ENCODE data around the gene PLA2G4E. TPM values are rescaled to one million over a fixed set of nuclear protein-coding genes. Genes with fewer than 3 reads are reported as not detected.

The PLA2G4E gene
- total and polyA plus RNA-seq, 3 experiments from 2014 or later: not detected

DNA sequence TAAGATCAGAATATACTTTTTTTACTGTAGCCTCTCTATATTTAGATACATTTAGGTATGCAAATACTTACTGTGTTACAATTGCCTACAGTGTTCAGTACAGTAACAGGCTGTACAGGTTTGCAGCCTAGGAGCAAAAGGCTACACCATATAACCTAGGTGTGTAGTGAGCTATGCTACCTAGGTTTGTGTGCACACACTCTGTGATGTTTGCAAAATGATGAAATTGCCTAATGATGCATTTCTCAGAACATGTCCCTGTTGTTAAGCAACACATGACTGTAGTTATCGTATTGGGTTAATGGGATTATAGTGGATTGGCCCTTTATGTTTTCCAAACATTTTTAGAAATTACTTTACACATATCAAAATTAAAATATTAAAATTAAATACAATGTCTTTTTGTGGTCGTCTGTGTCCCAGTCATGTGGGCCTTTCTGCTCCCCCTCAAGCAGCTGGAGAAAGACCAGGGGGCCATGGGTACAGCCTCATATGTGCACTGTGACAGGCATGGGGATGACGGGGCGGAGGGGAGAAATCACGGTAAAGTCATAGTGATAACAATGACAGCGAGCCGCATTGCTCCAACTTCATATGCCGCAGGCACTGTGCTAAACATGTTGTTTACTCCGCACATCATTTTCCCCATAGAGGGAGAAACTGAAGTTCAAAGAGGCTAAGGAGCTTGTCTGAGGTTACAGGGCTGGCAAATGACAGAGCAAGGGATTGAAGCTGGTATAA, 27.4 kb upstream of the PLA2G4E start:
- no peaks in the 10 kb centered on the region for H3K4me1 Mint-ChIP-seq
- peaks cover 5 to 32% of the 10 kb centered on the region in 2 donors for H3K27me3 Mint-ChIP-seq
- ChIA-PET CTCF (no interaction called here), POLR2A (no interaction called here)
- no peak overlapping the region for H3K27ac Mint-ChIP-seq
- Histone ChIP-seq H3K4me1 (ENCODE audit: insufficient read depth, low read length) (no peaks in the 10 kb centered on the region), H3K36me3 (ENCODE audit: insufficient read depth, low read length) (no peaks in the 10 kb centered on the region), H3K27ac (ENCODE audit: low read depth, low read length) (no peak overlapping the region), H3K27me3 (ENCODE audit: insufficient read depth, low read length, poor library complexity, severe bottlenecking) (no peaks in the 10 kb centered on the region), H3K4me3 (ENCODE audit: low read length) (no peak overlapping the region), H3K9me3 (ENCODE audit: low read length) (no peaks in the 10 kb centered on the region)
- H3K36me3 Mint-ChIP-seq: no peaks in the 10 kb centered on the region
- H3K4me3 Mint-ChIP-seq: no peak overlapping the region
- H3K9me3 Mint-ChIP-seq: no peaks in the 10 kb centered on the region
- no peak for DNase-seq

DNA sequence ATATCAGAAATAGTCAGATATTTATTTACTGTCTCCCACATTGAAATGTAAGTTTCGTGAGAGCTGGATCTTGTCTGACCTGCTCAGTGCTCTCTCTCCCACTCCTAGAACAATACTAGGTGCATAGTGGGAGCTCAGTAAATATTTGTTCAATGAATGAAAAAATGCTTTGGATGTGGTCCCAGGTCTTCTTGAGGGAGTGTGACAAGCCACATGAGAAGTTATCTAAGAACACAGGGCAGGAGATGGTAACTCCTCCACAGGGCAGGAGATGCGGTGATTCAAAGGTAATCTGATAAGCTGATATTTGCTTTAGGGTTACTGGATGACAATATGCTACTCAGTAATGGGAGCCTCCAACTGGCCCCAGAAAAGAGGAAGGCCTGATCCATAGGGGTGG, 25.8 kb upstream of the PLA2G4E start:
- H3K9me3 ChIP-seq (ENCODE audit: low read length): no peaks in the 10 kb centered on the region
- no peak overlapping the region for H3K27ac Mint-ChIP-seq
- ChIA-PET CTCF (no interaction called here), POLR2A (no interaction called here)
- no peaks in the 10 kb centered on the region for H3K36me3 Mint-ChIP-seq
- H3K9me3 Mint-ChIP-seq: no peaks in the 10 kb centered on the region
- DNase-seq: no peak
- H3K36me3 ChIP-seq (ENCODE audit: insufficient read depth, low read length): no peaks in the 10 kb centered on the region
- H3K4me3 Mint-ChIP-seq: no peak overlapping the region
- H3K4me1 ChIP-seq (ENCODE audit: insufficient read depth, low read length): no peaks in the 10 kb centered on the region
- H3K4me1 Mint-ChIP-seq: no peaks in the 10 kb centered on the region
- H3K27ac ChIP-seq (ENCODE audit: low read depth, low read length): no peak overlapping the region
- H3K27me3 ChIP-seq (ENCODE audit: insufficient read depth, low read length, poor library complexity, severe bottlenecking): no peaks in the 10 kb centered on the region
- peaks cover 5 to 32% of the 10 kb centered on the region in 2 donors for H3K27me3 Mint-ChIP-seq
- H3K4me3 ChIP-seq (ENCODE audit: low read length): no peak overlapping the region

DNA sequence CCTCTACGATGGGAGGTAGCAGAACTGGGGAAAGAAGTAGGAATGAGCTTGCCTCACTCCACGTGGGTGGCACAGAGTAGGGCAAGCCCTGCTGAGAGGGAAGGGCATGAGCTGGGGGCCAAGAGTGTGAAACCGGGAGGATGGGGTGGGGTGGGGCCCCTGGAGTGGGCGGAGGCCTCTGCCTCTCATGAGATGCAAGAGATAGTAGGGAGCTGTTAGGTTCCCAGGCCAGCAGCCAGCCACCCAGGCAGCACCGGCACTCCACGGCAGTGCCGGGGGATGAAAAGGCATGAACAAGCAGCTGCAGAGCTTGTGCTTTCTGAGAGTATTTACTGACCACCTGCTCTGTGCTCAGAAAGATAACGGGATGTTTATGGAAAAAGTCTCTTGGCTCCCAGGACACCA, 24.4 kb upstream of the PLA2G4E start:
- CTCF ChIA-PET: no interaction called here

DNA sequence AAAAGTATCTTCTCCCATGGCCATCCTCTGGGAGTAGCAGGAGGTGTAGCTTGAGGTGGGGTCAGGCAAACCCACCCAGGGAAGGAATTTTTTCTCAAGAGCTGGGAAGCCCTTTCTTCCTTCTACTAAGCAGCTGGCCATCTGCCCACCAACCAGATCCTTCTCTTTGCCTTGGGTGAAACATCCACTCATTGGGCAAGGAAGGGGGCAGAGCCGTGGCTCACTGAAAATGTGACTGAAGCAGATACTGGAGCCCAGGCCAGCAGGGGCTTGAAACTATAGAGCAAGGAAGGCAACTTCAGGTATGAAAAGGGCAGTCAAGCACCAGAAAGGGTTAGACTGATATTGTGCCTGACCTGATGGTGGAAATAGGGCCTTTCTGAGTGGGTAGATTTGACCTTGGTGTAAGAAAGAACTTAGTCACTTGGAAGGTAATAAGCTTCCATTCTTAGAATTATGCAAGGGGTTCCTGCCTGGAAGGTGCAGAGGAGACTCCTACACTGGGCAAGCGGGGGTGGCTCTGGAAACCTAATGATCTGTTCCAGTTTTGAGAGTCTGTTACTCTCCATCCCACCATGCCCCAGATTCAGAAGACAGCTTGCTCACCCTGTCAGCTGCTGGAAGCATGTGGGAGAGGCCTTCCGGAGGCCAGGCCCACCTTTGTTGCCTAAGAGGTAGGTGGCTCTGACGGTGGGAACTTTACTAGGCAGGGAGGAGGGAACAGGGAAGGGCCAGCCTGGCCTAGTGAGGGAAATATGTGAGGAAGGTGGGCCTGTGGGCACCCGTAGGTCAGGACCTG, 22.0 kb upstream of the PLA2G4E start:
- Histone ChIP-seq H3K4me1 (ENCODE audit: insufficient read depth, low read length) (no peaks in the 10 kb centered on the region), H3K27ac (ENCODE audit: low read depth, low read length) (no peak overlapping the region), H3K36me3 (ENCODE audit: insufficient read depth, low read length) (no peaks in the 10 kb centered on the region), H3K27me3 (ENCODE audit: insufficient read depth, low read length, poor library complexity, severe bottlenecking) (peaks cover 3% of the 10 kb centered on the region), H3K9me3 (ENCODE audit: low read length) (no peaks in the 10 kb centered on the region), H3K4me3 (ENCODE audit: low read length) (no peak overlapping the region)
- Mint-ChIP-seq H3K9me3 (no peaks in the 10 kb centered on the region), H3K4me3 (no peak overlapping the region), H3K36me3 (no peaks in the 10 kb centered on the region), H3K27me3 (peaks cover 5 to 22% of the 10 kb centered on the region in 2 donors), H3K27ac (no peak overlapping the region), H3K4me1 (no peaks in the 10 kb centered on the region)
- CTCF ChIA-PET: no interaction called here
- POLR2A ChIA-PET: no interaction called here
- no peak for DNase-seq

More for the DNA sequence above, 24.4 kb upstream of the PLA2G4E start:
- H3K4me3 Mint-ChIP-seq: no peak overlapping the region
- Histone ChIP-seq H3K27ac (ENCODE audit: low read depth, low read length) (no peak overlapping the region), H3K36me3 (ENCODE audit: insufficient read depth, low read length) (no peaks in the 10 kb centered on the region), H3K9me3 (ENCODE audit: low read length) (no peaks in the 10 kb centered on the region), H3K27me3 (ENCODE audit: insufficient read depth, low read length, poor library complexity, severe bottlenecking) (no peaks in the 10 kb centered on the region), H3K4me1 (ENCODE audit: insufficient read depth, low read length) (no peaks in the 10 kb centered on the region), H3K4me3 (ENCODE audit: low read length) (no peak overlapping the region)
- no peaks in the 10 kb centered on the region for H3K4me1 Mint-ChIP-seq
- no peak overlapping the region for H3K27ac Mint-ChIP-seq
- H3K27me3 Mint-ChIP-seq: peaks cover 5 to 23% of the 10 kb centered on the region in 2 donors
- H3K36me3 Mint-ChIP-seq: no peaks in the 10 kb centered on the region
- no peak for DNase-seq
- H3K9me3 Mint-ChIP-seq: no peaks in the 10 kb centered on the region
- POLR2A ChIA-PET: no interaction called here

DNA sequence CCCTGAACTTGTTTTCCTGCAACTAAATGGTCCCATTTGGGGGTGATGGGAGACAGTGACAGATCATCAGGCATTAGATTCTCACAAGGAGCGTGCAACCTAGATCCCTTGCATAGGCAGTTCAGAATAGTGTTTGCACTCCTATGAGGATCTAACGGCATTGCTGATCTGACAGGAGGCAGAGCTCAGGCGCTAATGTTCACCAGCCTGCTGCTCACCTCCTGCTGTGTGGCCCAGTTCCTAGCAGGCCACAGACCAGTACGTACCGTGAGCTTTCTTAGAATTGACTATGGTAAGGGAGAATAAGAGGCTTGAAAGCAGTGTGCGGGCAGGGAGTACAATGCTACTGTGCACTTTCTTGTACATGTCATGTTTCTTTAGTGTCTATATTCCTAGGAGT, 17.6 kb upstream of the PLA2G4E start:
- H3K9me3 ChIP-seq (ENCODE audit: low read length): no peaks in the 10 kb centered on the region
- H3K27ac Mint-ChIP-seq: no peak overlapping the region
- no peaks in the 10 kb centered on the region for H3K36me3 Mint-ChIP-seq
- H3K4me1 ChIP-seq (ENCODE audit: insufficient read depth, low read length): no peaks in the 10 kb centered on the region
- H3K4me1 Mint-ChIP-seq: peaks cover 5 to 8% (median 5%) of the 10 kb centered on the region in 3 donors
- H3K4me3 ChIP-seq (ENCODE audit: low read length): no peak overlapping the region
- H3K36me3 ChIP-seq (ENCODE audit: insufficient read depth, low read length): no peaks in the 10 kb centered on the region
- H3K27me3 Mint-ChIP-seq: peaks cover 0 to 9% of the 10 kb centered on the region in 2 donors
- POLR2A ChIA-PET: no interaction called here
- CTCF ChIA-PET: no interaction called here
- DNase-seq: no peak
- peaks cover 3% of the 10 kb centered on the region for H3K27me3 ChIP-seq (ENCODE audit: insufficient read depth, low read length, poor library complexity, severe bottlenecking)
- H3K4me3 Mint-ChIP-seq: no peak overlapping the region
- no peak overlapping the region for H3K27ac ChIP-seq (ENCODE audit: low read depth, low read length)
- H3K9me3 Mint-ChIP-seq: no peaks in the 10 kb centered on the region

DNA sequence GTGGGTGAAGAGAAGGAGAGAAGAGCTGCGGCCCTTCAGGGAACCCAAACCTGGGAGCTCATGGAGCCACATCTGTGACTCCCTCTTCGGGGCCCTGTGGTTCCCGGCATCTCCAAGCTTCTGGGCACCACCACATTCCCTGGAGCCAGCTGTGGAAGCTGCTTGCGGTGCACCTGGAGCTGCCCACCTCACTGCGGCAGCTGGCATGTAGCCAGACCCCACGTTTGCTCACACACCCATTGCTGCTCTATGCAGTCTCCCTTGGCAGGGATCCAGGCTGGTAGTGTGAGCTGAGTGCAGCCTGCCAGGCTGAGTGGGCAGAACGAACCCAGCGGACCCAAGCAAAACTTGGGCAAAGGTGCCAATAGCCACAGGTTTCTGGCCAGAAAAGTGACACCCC, 16.8 kb upstream of the PLA2G4E start:
- peaks cover 3% of the 10 kb centered on the region for H3K27me3 ChIP-seq (ENCODE audit: insufficient read depth, low read length, poor library complexity, severe bottlenecking)
- H3K4me3 ChIP-seq (ENCODE audit: low read length): no peak overlapping the region
- peaks cover 0 to 9% of the 10 kb centered on the region in 2 donors for H3K27me3 Mint-ChIP-seq
- no peak overlapping the region for H3K27ac Mint-ChIP-seq
- DNase-seq: no peak
- no peak overlapping the region for H3K27ac ChIP-seq (ENCODE audit: low read depth, low read length)
- peaks cover 5 to 8% (median 5%) of the 10 kb centered on the region in 3 donors for H3K4me1 Mint-ChIP-seq
- no peaks in the 10 kb centered on the region for H3K9me3 ChIP-seq (ENCODE audit: low read length)
- no peaks in the 10 kb centered on the region for H3K9me3 Mint-ChIP-seq
- no peaks in the 10 kb centered on the region for H3K36me3 ChIP-seq (ENCODE audit: insufficient read depth, low read length)
- CTCF ChIA-PET: no interaction called here
- no peaks in the 10 kb centered on the region for H3K36me3 Mint-ChIP-seq
- POLR2A ChIA-PET: no interaction called here
- H3K4me1 ChIP-seq (ENCODE audit: insufficient read depth, low read length): no peaks in the 10 kb centered on the region
- H3K4me3 Mint-ChIP-seq: no peak overlapping the region

DNA sequence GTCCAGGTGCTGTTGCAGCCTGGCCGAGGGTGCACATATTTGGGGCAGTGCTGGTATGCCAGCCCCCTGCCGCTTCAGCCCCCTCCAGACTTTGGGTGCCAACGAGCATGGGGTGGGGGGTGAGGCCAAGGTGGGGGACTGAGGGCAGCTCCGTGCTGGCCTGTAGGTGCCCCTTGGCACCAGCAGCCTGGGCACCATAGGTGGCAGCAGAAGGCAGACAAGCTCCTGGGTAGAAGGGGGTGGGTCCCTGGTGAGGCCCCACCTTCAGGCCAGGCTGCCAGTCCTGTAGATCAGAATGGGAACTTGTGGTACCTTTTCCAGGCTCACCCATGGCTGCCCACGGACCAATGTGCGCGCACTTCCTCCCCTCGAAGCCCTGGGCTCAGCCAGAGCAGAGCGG, 16.1 kb upstream of the PLA2G4E start:
- no peaks in the 10 kb centered on the region for H3K36me3 Mint-ChIP-seq
- Histone ChIP-seq H3K27me3 (ENCODE audit: insufficient read depth, low read length, poor library complexity, severe bottlenecking) (peaks cover 3% of the 10 kb centered on the region), H3K36me3 (ENCODE audit: insufficient read depth, low read length) (no peaks in the 10 kb centered on the region), H3K27ac (ENCODE audit: low read depth, low read length) (no peak overlapping the region), H3K4me1 (ENCODE audit: insufficient read depth, low read length) (no peaks in the 10 kb centered on the region), H3K4me3 (ENCODE audit: low read length) (no peak overlapping the region), H3K9me3 (ENCODE audit: low read length) (no peaks in the 10 kb centered on the region)
- H3K4me3 Mint-ChIP-seq: no peak overlapping the region
- no peak overlapping the region for H3K27ac Mint-ChIP-seq
- CTCF ChIA-PET: no interaction called here
- POLR2A ChIA-PET: no interaction called here
- H3K9me3 Mint-ChIP-seq: no peaks in the 10 kb centered on the region
- H3K27me3 Mint-ChIP-seq: peaks cover 0 to 11% of the 10 kb centered on the region in 2 donors
- DNase-seq: no peak
- peaks cover 5 to 8% (median 5%) of the 10 kb centered on the region in 3 donors for H3K4me1 Mint-ChIP-seq

DNA sequence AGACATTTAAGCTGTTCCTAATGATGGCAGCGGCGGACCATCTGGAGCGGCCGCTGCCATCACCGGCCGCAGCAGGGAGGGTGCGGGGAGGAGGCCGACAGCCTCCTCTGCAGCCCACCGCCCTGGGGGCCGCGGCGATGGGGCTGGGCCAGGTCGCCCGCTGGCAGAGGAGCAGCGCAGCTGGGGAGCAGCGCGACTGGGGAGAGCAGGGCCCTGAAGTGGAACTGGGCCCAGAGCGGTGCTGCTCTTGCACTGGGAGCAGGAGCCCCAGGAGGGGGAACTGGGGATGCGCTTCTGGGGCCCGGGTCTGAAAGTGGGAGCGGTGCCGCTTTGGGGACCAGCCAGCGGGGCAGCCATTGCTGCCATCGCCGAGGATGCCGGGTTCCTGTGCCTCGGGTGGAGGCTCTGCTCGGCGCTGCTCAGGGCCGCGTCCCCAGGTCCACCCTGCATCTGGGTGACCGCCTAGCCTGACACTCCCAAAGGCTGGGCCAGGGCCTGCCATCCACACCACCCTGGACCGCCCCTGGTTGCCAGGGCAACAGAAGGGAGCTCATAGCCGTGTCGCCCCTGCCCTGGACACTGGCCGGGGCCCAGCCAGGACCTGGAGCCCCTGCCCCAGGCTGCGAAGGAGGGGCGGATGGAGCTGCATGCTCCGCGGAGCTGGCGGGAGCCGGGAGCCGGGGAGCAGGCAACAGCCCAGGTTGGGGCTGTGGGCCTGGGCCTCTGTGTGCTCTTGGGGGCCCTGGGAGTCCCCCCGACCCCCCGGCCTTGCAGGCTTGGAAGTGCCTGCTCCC, 15.5 kb upstream of the PLA2G4E start:
- no peaks in the 10 kb centered on the region for H3K9me3 Mint-ChIP-seq
- Histone ChIP-seq H3K27ac (ENCODE audit: low read depth, low read length) (no peak overlapping the region), H3K4me3 (ENCODE audit: low read length) (no peak overlapping the region), H3K4me1 (ENCODE audit: insufficient read depth, low read length) (no peaks in the 10 kb centered on the region), H3K36me3 (ENCODE audit: insufficient read depth, low read length) (no peaks in the 10 kb centered on the region), H3K27me3 (ENCODE audit: insufficient read depth, low read length, poor library complexity, severe bottlenecking) (peaks cover 3% of the 10 kb centered on the region), H3K9me3 (ENCODE audit: low read length) (no peaks in the 10 kb centered on the region)
- no peak overlapping the region for H3K4me3 Mint-ChIP-seq
- DNase-seq: no peak
- H3K27ac Mint-ChIP-seq: no peak overlapping the region
- H3K4me1 Mint-ChIP-seq: peaks cover 5 to 8% (median 5%) of the 10 kb centered on the region in 3 donors
- peaks cover 0 to 14% of the 10 kb centered on the region in 2 donors for H3K27me3 Mint-ChIP-seq
- no peaks in the 10 kb centered on the region for H3K36me3 Mint-ChIP-seq
- CTCF ChIA-PET: no interaction called here
- POLR2A ChIA-PET: no interaction called here
